ENCODE results near the gene GNS.

Gene GNS

GRCh38 chr12:64747695-64748094 lies 11.5 kb downstream of the GNS start:
- peaks cover 15 to 93% of the 10 kb centered on the region in 2 donors for H3K36me3 ChIP-seq (replicated peaks in 1 of 2; ENCODE audit: control insufficient read depth in 2 of 2, insufficient read depth in 2 of 2, low read length in 2 of 2)

GRCh38 chr12:64746663-64747062 lies 12.5 kb downstream of the GNS start:
- Histone ChIP-seq H3K36me3 (replicated peaks in 1 of 2; ENCODE audit: control insufficient read depth in 2 of 2, insufficient read depth in 2 of 2, low read length in 2 of 2) (peaks cover 20 to 92% of the 10 kb centered on the region in 2 donors), H3K4me3 (ENCODE audit: low read length in 2 of 2) (no peak overlapping the region)

More at GRCh38 chr12:64747695-64748094, 11.5 kb downstream of the GNS start:
- WGBS, 2 donors (ENCODE audit: extremely low coverage in 2 of 2, insufficient read length in 2 of 2, insufficient replicate concordance in 1 of 2): no CpG with 5 or more reads among the region's 2 CpGs
- no peak overlapping the region for H3K18ac ChIP-seq (ENCODE audit: low read length)
- H3K4ac ChIP-seq (ENCODE audit: low read length): no peak overlapping the region
- H3K27me3 ChIP-seq (ENCODE audit: control insufficient read depth in 3 of 3, insufficient read depth in 3 of 3, low read depth in 1 of 3, low read length in 3 of 3): peaks cover 0 to under 1% (median 0%) of the 10 kb centered on the region in 3 experiments
- H3K4me2 ChIP-seq (ENCODE audit: insufficient read depth, low read length, poor library complexity, severe bottlenecking): no peak overlapping the region
- no peak overlapping the region for H2BK120ac ChIP-seq (ENCODE audit: low read depth, low read length)
- peaks cover 0 to 3% of the 10 kb centered on the region in 2 donors for H3K9me3 ChIP-seq (replicated peaks in 1 of 2; ENCODE audit: control insufficient read depth in 2 of 2, insufficient read depth in 1 of 2, low read depth in 1 of 2, low read length in 2 of 2)
- no peak overlapping the region for H3K27ac ChIP-seq (replicated peaks; ENCODE audit: low read length)
- H3K9ac ChIP-seq (ENCODE audit: low read depth, low read length, poor library complexity): no peak overlapping the region
- no peak overlapping the region for H2BK15ac ChIP-seq (ENCODE audit: low read length)
- DNase-seq (ENCODE audit: low spot score): no peak
- no peaks in the 10 kb centered on the region for H3K4me1 ChIP-seq (ENCODE audit: control insufficient read depth in 2 of 2, insufficient read depth in 1 of 2, low read depth in 1 of 2, low read length in 2 of 2)
- no peak overlapping the region for H2AFZ ChIP-seq (ENCODE audit: low read length)
- H2AK5ac ChIP-seq (ENCODE audit: low read depth, low read length): no peak overlapping the region
- H3K79me1 ChIP-seq (ENCODE audit: low read depth, low read length): no peaks in the 10 kb centered on the region
- no peak overlapping the region for H3K23ac ChIP-seq (ENCODE audit: low read depth, low read length, poor library complexity)
- H2BK12ac ChIP-seq (ENCODE audit: low read length): no peak overlapping the region
- no peak overlapping the region for H4K8ac ChIP-seq (ENCODE audit: low read depth, low read length)
- no peak overlapping the region for H4K91ac ChIP-seq (ENCODE audit: low read depth, low read length, poor library complexity)
- H3K14ac ChIP-seq (ENCODE audit: low read length): no peak overlapping the region
- no peak overlapping the region for H3K4me3 ChIP-seq (ENCODE audit: low read length in 2 of 2)
- no peak overlapping the region for H2BK5ac ChIP-seq (ENCODE audit: low read length)

GRCh38 chr12:64745980-64746379 lies 13.2 kb downstream of the GNS start:
- no peaks in the 10 kb centered on the region for H3K4me1 ChIP-seq (ENCODE audit: control insufficient read depth in 2 of 2, insufficient read depth in 1 of 2, low read depth in 1 of 2, low read length in 2 of 2)
- no peak overlapping the region for H2AK5ac ChIP-seq (ENCODE audit: low read depth, low read length)
- H3K9me3 ChIP-seq (replicated peaks in 1 of 2; ENCODE audit: control insufficient read depth in 2 of 2, insufficient read depth in 1 of 2, low read depth in 1 of 2, low read length in 2 of 2): peaks cover 0 to 5% of the 10 kb centered on the region in 2 donors
- no peak overlapping the region for H4K91ac ChIP-seq (ENCODE audit: low read depth, low read length, poor library complexity)
- H2BK15ac ChIP-seq (ENCODE audit: low read length): no peak overlapping the region
- peaks cover 20 to 91% of the 10 kb centered on the region in 2 donors for H3K36me3 ChIP-seq (replicated peaks in 1 of 2; ENCODE audit: control insufficient read depth in 2 of 2, insufficient read depth in 2 of 2, low read length in 2 of 2)
- no peak overlapping the region for H4K8ac ChIP-seq (ENCODE audit: low read depth, low read length)
- H3K27ac ChIP-seq (replicated peaks; ENCODE audit: low read length): no peak overlapping the region
- no peak overlapping the region for H3K4me3 ChIP-seq (ENCODE audit: low read length in 2 of 2)
- no peaks in the 10 kb centered on the region for H3K79me1 ChIP-seq (ENCODE audit: low read depth, low read length)
- WGBS, 2 donors (ENCODE audit: extremely low coverage in 2 of 2, insufficient read length in 2 of 2, insufficient replicate concordance in 1 of 2): no CpG with 5 or more reads among the region's 2 CpGs
- no peak overlapping the region for H3K23ac ChIP-seq (ENCODE audit: low read depth, low read length, poor library complexity)
- no peak overlapping the region for H3K9ac ChIP-seq (ENCODE audit: low read depth, low read length, poor library complexity)
- no peak overlapping the region for H2AFZ ChIP-seq (ENCODE audit: low read length)
- H3K4ac ChIP-seq (ENCODE audit: low read length): no peak overlapping the region
- H3K14ac ChIP-seq (ENCODE audit: low read length): no peak overlapping the region
- no peak overlapping the region for H2BK5ac ChIP-seq (ENCODE audit: low read length)
- peaks cover 0 to 2% (median 0%) of the 10 kb centered on the region in 3 experiments for H3K27me3 ChIP-seq (ENCODE audit: control insufficient read depth in 3 of 3, insufficient read depth in 3 of 3, low read depth in 1 of 3, low read length in 3 of 3)
- DNase-seq (ENCODE audit: low spot score): no peak
- H2BK12ac ChIP-seq (ENCODE audit: low read length): no peak overlapping the region
- H3K18ac ChIP-seq (ENCODE audit: low read length): no peak overlapping the region
- H2BK120ac ChIP-seq (ENCODE audit: low read depth, low read length): no peak overlapping the region
- H3K4me2 ChIP-seq (ENCODE audit: insufficient read depth, low read length, poor library complexity, severe bottlenecking): no peak overlapping the region

More at GRCh38 chr12:64746663-64747062, 12.5 kb downstream of the GNS start:
- Histone ChIP-seq H3K27ac (replicated peaks; ENCODE audit: low read length) (no peak overlapping the region), H3K18ac (ENCODE audit: low read length) (no peak overlapping the region), H2BK5ac (ENCODE audit: low read length) (no peak overlapping the region), H4K8ac (ENCODE audit: low read depth, low read length) (no peak overlapping the region), H2AFZ (ENCODE audit: low read length) (no peak overlapping the region), H2BK15ac (ENCODE audit: low read length) (no peak overlapping the region), H3K79me1 (ENCODE audit: low read depth, low read length) (no peaks in the 10 kb centered on the region), H3K14ac (ENCODE audit: low read length) (no peak overlapping the region), H3K27me3 (ENCODE audit: control insufficient read depth in 3 of 3, insufficient read depth in 3 of 3, low read depth in 1 of 3, low read length in 3 of 3) (peaks cover 0 to 2% (median 0%) of the 10 kb centered on the region in 3 experiments), H4K91ac (ENCODE audit: low read depth, low read length, poor library complexity) (no peak overlapping the region), H3K9me3 (replicated peaks in 1 of 2; ENCODE audit: control insufficient read depth in 2 of 2, insufficient read depth in 1 of 2, low read depth in 1 of 2, low read length in 2 of 2) (peaks cover 0 to 5% of the 10 kb centered on the region in 2 donors), H3K4me1 (ENCODE audit: control insufficient read depth in 2 of 2, insufficient read depth in 1 of 2, low read depth in 1 of 2, low read length in 2 of 2) (no peaks in the 10 kb centered on the region), H3K9ac (ENCODE audit: low read depth, low read length, poor library complexity) (no peak overlapping the region), H2AK5ac (ENCODE audit: low read depth, low read length) (no peak overlapping the region), H3K4me2 (ENCODE audit: insufficient read depth, low read length, poor library complexity, severe bottlenecking) (no peak overlapping the region), H2BK120ac (ENCODE audit: low read depth, low read length) (no peak overlapping the region), H2BK12ac (ENCODE audit: low read length) (no peak overlapping the region), H3K23ac (ENCODE audit: low read depth, low read length, poor library complexity) (no peak overlapping the region), H3K4ac (ENCODE audit: low read length) (no peak overlapping the region)
- DNase-seq (ENCODE audit: low spot score): no peak
- WGBS, 2 donors (ENCODE audit: extremely low coverage in 2 of 2, insufficient read length in 2 of 2, insufficient replicate concordance in 1 of 2): 100% methylated on average over 1 of the region's 2 CpGs

GRCh38 chr12:64745259-64745807 lies 13.9 kb downstream of the GNS start:
- Histone ChIP-seq H3K79me1 (ENCODE audit: low read depth, low read length) (no peaks in the 10 kb centered on the region), H3K4me3 (ENCODE audit: low read length in 2 of 2) (no peak overlapping the region), H3K23ac (ENCODE audit: low read depth, low read length, poor library complexity) (no peak overlapping the region), H3K9me3 (replicated peaks in 1 of 2; ENCODE audit: control insufficient read depth in 2 of 2, insufficient read depth in 1 of 2, low read depth in 1 of 2, low read length in 2 of 2) (peaks cover 0 to 5% of the 10 kb centered on the region in 2 donors), H3K9ac (ENCODE audit: low read depth, low read length, poor library complexity) (no peak overlapping the region), H3K36me3 (replicated peaks in 1 of 2; ENCODE audit: control insufficient read depth in 2 of 2, insufficient read depth in 2 of 2, low read length in 2 of 2) (peaks cover 18 to 90% of the 10 kb centered on the region in 2 donors), H2BK5ac (ENCODE audit: low read length) (no peak overlapping the region), H4K91ac (ENCODE audit: low read depth, low read length, poor library complexity) (no peak overlapping the region), H3K4ac (ENCODE audit: low read length) (no peak overlapping the region), H4K8ac (ENCODE audit: low read depth, low read length) (no peak overlapping the region), H2AFZ (ENCODE audit: low read length) (no peak overlapping the region), H3K18ac (ENCODE audit: low read length) (no peak overlapping the region), H3K27ac (replicated peaks; ENCODE audit: low read length) (no peak overlapping the region), H2BK120ac (ENCODE audit: low read depth, low read length) (no peak overlapping the region), H2BK15ac (ENCODE audit: low read length) (no peak overlapping the region), H2AK5ac (ENCODE audit: low read depth, low read length) (no peak overlapping the region), H3K4me1 (ENCODE audit: control insufficient read depth in 2 of 2, insufficient read depth in 1 of 2, low read depth in 1 of 2, low read length in 2 of 2) (peaks cover 0 to under 1% of the 10 kb centered on the region in 2 donors), H2BK12ac (ENCODE audit: low read length) (no peak overlapping the region), H3K14ac (ENCODE audit: low read length) (no peak overlapping the region), H3K27me3 (ENCODE audit: control insufficient read depth in 3 of 3, insufficient read depth in 3 of 3, low read depth in 1 of 3, low read length in 3 of 3) (peaks cover 0 to 2% (median 0%) of the 10 kb centered on the region in 3 experiments), H3K4me2 (ENCODE audit: insufficient read depth, low read length, poor library complexity, severe bottlenecking) (no peak overlapping the region)
- no peak for DNase-seq (ENCODE audit: low spot score)
- WGBS, 2 donors (ENCODE audit: extremely low coverage in 2 of 2, insufficient read length in 2 of 2, insufficient replicate concordance in 1 of 2): no CpG with 5 or more reads among the region's 7 CpGs
